Muscle layer of duodenum (tissue), 2 donors: ENCODE data around the gene AATF.

Experiments
- H3K27ac ChIP-seq: one replicate; pipeline ENCODE4 v1.7.0; 2013; ENCODE audit warnings: mild to moderate bottlenecking, low read length
- H3K27me3 ChIP-seq: one replicate; pipeline ENCODE4 v1.7.0; 2013; ENCODE audit warnings: low read depth, mild to moderate bottlenecking, control low read depth, low read length
- H3K36me3 ChIP-seq, 2 donors: one replicate each; pipeline ENCODE4 v1.7.0; 2013; ENCODE audit warnings: low read length in 2 of 2, control low read depth in 1 of 2, mild to moderate bottlenecking in 1 of 2; ENCODE audit not compliant: insufficient read depth in 2 of 2, control insufficient read depth in 1 of 2
- H3K4me1 ChIP-seq, 2 donors: one replicate each; pipeline ENCODE4 v1.7.0; 2013; ENCODE audit warnings: low read length in 2 of 2, mild to moderate bottlenecking in 2 of 2, control low read depth in 1 of 2, moderate library complexity in 1 of 2; ENCODE audit not compliant: insufficient read depth in 2 of 2, control insufficient read depth in 1 of 2
- H3K4me3 ChIP-seq, 2 donors: one replicate each; pipeline ENCODE4 v1.7.0; 2013; ENCODE audit warnings: low read length in 2 of 2, low read depth in 1 of 2, mild to moderate bottlenecking in 1 of 2
- H3K9me3 ChIP-seq, 2 donors: one replicate each; pipeline ENCODE4 v1.7.0; 2013; ENCODE audit warnings: low read length in 2 of 2, control low read depth in 1 of 2, mild to moderate bottlenecking in 1 of 2; ENCODE audit not compliant: control insufficient read depth in 1 of 2
- donor health status: healthy.

AATF gene

DNA sequence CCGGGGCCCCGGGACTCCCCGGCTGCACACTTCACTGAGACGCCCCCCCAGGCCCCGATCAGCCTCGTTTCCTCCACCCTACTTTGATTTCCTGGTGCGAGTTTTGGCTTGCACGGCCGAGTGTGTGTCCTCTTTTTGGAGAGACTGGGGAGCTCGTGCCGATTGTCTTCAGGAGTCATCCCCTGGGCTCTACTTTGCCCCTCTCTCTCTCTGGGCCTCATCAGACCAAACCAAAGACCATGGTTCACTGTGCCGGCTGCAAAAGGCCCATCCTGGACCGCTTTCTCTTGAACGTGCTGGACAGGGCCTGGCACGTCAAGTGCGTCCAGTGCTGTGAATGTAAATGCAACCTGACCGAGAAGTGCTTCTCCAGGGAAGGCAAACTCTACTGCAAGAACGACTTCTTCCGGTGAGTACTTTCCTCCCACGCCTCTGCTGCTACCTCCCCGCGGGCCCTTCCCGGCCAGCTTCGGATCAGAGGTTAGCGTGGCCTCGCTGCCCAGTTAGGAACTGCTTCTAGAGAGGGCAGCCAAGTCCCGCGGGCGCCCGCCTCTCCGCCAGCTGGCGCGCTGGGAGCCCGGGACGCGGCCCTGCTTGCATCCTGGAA lies 10.7 kb upstream of the AATF start:
- Histone ChIP-seq H3K36me3 (no peaks in the 10 kb centered on the region), H3K4me1 (peaks cover 0 to 80% of the 10 kb centered on the region in 2 donors), H3K4me3 (peak overlapping the region in 1 of 2 donors; percentile 47), H3K27ac (no peak overlapping the region), H3K9me3 (no peaks in the 10 kb centered on the region), H3K27me3 (peaks cover 99% of the 10 kb centered on the region)

DNA sequence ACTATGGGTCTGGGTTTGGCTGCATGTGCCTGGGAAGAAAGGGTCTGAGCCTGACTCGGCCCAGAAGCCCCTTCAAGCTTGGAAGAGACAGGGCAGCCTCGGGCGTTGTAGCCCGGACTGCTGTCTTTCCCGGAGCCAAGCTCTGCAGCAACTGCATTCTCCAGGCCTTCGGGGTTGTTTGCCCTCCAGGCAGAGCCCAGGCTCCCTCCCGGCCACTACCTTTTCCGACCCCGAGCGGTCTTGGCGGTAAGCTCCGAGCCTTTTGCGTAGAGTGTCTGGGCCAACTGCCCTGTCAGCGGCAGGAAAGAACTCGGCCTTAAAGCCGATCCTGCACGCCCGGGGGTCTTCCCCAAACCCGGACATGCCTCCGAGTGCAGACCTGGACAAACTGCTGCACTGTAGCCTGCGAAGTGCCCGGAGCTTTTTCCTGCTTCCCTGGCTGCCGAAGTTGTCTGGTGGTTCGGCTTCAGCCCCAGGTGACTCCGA lies 10.1 kb upstream of the AATF start:
- H3K36me3 ChIP-seq = no peaks in the 10 kb centered on the region
- no peaks in the 10 kb centered on the region for H3K9me3 ChIP-seq
- H3K27me3 ChIP-seq = peaks cover 99% of the 10 kb centered on the region
- peaks cover 0 to 75% of the 10 kb centered on the region in 2 donors for H3K4me1 ChIP-seq
- no peak overlapping the region for H3K27ac ChIP-seq
- H3K4me3 ChIP-seq = no peak overlapping the region

DNA sequence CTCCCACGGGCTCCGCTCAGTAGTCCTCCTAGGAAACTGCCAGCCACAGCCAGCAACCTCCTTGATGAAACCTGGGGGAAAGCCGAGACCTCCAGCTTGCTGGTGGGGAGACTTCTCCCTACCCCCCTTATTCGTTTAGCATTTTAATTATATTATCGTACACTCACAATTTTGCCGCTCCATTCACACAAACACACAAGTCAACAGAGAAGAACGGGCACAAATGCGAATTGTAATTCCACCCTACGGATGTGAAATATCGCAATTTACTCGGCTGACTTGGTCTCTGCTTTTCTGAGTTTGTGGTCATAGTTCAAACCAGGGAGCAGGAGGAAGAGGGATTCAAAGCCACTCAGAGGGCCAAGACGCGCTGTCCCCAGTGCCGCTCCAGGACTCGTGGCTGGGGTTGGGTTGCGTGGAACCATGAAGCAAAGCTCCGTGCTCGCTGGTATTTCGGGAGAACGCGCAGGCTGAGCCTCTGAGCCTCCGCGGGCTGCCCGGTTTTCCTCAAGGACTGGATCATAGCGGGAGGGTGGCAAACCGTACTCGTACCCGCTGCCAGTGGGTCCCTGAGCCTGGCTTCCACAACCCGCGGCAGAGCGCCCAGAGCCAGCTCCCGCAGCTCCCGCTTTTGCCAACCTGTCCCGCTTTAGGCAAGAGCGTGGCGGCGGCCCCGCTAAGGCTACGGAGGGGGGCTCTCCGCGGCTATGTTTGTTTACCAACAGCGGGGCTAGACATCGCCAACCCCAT lies 9.5 kb upstream of the AATF start:
- H3K9me3 ChIP-seq = no peaks in the 10 kb centered on the region
- no peak overlapping the region for H3K4me3 ChIP-seq
- peaks cover 0 to 69% of the 10 kb centered on the region in 2 donors for H3K4me1 ChIP-seq
- H3K36me3 ChIP-seq = no peaks in the 10 kb centered on the region
- H3K27ac ChIP-seq = no peak overlapping the region
- peaks cover 97% of the 10 kb centered on the region for H3K27me3 ChIP-seq

DNA sequence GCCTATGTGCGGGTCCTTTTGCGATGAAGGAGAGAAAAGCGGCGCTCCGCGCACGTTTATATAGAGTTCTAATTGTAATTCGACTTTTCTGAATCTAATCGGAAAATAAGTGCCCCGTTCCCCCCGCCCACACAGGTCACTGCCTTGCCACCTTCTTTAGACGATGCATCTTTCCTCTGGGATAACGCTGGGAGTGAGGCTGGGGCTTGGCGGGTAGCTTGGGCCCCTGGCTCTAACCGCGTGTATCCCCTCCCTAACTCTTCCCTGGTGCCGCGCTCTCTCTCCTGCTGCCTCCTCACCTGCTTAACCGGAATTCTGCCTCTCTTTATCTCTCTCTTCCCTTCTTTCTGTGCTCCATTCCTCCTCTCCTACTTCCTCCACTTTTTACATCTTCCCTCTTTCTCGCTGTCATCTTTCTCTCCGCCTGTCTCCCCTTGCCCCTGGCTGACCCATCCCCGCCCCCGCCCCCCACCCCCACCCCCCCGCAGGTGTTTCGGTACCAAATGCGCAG lies 8.9 kb upstream of the AATF start:
- H3K27ac ChIP-seq = no peak overlapping the region

DNA sequence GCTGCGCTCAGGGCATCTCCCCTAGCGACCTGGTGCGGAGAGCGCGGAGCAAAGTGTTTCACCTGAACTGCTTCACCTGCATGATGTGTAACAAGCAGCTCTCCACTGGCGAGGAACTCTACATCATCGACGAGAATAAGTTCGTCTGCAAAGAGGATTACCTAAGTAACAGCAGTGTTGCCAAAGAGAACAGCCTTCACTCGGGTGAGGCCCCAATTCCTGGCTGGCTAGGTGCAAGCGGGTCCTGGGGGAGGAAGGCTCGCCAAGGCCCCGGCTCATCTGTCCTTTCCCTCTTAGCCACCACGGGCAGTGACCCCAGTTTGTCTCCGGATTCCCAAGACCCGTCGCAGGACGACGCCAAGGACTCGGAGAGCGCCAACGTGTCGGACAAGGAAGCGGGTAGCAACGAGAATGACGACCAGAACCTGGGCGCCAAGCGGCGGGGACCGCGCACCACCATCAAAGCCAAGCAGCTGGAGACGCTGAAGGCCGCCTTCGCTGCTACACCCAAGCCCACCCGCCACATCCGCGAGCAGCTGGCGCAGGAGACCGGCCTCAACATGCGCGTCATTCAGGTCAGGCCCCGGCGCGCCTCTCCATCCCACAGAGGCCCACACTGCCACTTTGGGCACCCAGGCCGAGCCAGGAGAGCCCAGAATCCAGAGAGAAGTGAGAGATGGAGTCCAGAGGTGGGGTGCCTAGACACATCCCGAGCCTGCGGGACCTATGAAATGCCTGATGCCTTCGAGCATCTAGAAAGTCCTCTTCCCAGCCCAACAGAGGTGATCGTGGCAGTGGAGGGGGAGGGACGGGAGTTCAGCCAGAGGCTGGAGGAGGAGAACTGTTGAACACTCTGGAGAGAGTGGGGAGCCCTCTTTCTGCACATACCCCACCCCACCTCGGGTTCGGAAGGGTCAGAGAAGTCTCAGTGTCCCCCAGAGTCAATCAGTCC lies 8.2 kb upstream of the AATF start:
- Histone ChIP-seq H3K9me3 (no peaks in the 10 kb centered on the region), H3K4me1 (peaks cover 0 to 56% of the 10 kb centered on the region in 2 donors), H3K36me3 (no peaks in the 10 kb centered on the region), H3K27me3 (peaks cover 96% of the 10 kb centered on the region), H3K27ac (no peak overlapping the region), H3K4me3 (no peak overlapping the region)

More for the DNA sequence above, 8.9 kb upstream of the AATF start:
- Histone ChIP-seq H3K4me3 (no peak overlapping the region), H3K4me1 (peaks cover 0 to 62% of the 10 kb centered on the region in 2 donors), H3K27me3 (peaks cover 96% of the 10 kb centered on the region), H3K36me3 (no peaks in the 10 kb centered on the region), H3K9me3 (no peaks in the 10 kb centered on the region)

DNA sequence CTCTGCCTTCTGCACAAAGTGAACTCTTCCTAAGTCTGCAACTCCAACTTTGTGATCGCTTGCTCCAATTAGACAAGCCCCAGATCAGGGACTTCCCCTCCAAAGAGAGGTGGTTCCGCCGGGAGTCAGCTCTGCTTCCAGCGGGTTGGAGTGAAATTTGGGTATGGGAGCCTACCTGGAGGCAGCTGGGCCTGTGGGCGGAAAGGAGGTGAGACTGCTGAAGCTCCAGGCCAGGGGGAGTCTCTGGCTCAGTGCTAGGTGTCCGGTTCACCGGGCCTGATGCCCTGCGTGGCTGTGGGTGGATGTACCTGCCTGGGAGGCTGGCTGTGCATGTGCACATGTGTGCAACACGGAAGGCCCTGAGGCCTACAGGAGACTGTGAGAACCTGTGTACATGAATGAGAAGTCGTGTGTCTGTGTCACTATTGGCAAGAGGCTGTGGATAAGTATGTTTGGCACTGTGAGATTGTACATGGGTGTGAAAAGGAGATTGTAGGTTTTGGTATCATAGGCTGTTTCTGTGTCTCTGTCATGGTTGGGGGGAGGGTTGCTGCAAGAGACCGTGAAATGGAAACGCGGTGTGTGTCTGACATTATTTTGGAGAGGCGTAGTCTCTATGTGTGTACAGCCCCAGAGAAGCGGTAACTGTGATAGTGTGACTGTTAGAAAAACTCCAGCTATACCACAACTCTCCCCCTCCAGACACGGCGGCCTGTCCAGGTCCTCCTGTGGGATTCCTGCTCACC lies 7.3 kb upstream of the AATF start:
- no peaks in the 10 kb centered on the region for H3K36me3 ChIP-seq
- peaks cover 96% of the 10 kb centered on the region for H3K27me3 ChIP-seq
- peaks cover 0 to 47% of the 10 kb centered on the region in 2 donors for H3K4me1 ChIP-seq
- no peak overlapping the region for H3K27ac ChIP-seq
- H3K9me3 ChIP-seq = no peaks in the 10 kb centered on the region
- peak overlapping the region in 1 of 2 donors; percentile 37 for H3K4me3 ChIP-seq

DNA sequence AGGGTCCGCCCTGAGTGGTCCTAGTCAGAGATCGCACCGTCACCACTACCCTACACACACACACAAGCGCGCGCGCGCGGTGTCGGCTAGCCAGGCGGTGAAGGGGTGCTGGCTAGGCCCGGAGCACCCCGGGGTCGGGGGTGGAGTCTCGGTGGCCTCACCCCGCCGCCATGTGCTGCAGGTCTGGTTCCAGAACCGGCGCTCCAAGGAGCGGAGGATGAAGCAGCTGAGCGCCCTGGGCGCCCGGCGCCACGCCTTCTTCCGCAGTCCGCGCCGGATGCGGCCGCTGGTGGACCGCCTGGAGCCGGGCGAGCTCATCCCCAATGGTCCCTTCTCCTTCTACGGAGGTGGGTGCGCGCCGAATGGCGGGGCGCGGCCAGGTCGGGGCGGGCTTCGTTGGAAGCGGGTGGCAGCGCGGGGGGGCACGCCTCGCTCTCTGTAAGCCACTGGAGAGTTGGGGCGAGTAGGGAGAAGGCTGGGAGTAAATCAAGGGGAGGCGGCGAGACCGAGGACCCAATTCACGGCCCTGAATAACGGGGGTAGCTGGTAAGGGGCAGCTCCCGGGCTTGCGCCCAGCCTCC lies 6.6 kb upstream of the AATF start:
- Histone ChIP-seq H3K36me3 (no peaks in the 10 kb centered on the region), H3K4me1 (peaks cover 0 to 40% of the 10 kb centered on the region in 2 donors), H3K9me3 (no peaks in the 10 kb centered on the region), H3K27ac (no peak overlapping the region), H3K27me3 (peaks cover 96% of the 10 kb centered on the region), H3K4me3 (peak overlapping the region in 1 of 2 donors; percentile 37)

DNA sequence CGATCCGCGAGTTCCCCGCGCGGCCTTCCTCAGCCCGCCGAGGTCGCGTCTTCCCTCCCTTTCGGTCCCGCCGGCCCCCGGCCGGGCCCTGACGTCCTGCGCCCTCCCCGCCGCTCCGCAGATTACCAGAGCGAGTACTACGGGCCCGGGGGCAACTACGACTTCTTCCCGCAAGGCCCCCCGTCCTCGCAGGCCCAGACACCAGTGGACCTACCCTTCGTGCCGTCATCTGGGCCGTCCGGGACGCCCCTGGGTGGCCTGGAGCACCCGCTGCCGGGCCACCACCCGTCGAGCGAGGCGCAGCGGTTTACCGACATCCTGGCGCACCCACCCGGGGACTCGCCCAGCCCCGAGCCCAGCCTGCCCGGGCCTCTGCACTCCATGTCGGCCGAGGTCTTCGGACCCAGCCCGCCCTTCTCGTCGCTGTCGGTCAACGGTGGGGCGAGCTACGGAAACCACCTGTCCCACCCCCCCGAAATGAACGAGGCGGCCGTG lies 6.1 kb upstream of the AATF start:
- Histone ChIP-seq H3K27ac (no peak overlapping the region), H3K27me3 (peaks cover 94% of the 10 kb centered on the region), H3K9me3 (no peaks in the 10 kb centered on the region), H3K36me3 (no peaks in the 10 kb centered on the region), H3K4me1 (peaks cover 0 to 35% of the 10 kb centered on the region in 2 donors), H3K4me3 (peak overlapping the region in 1 of 2 donors; percentile 37)

DNA sequence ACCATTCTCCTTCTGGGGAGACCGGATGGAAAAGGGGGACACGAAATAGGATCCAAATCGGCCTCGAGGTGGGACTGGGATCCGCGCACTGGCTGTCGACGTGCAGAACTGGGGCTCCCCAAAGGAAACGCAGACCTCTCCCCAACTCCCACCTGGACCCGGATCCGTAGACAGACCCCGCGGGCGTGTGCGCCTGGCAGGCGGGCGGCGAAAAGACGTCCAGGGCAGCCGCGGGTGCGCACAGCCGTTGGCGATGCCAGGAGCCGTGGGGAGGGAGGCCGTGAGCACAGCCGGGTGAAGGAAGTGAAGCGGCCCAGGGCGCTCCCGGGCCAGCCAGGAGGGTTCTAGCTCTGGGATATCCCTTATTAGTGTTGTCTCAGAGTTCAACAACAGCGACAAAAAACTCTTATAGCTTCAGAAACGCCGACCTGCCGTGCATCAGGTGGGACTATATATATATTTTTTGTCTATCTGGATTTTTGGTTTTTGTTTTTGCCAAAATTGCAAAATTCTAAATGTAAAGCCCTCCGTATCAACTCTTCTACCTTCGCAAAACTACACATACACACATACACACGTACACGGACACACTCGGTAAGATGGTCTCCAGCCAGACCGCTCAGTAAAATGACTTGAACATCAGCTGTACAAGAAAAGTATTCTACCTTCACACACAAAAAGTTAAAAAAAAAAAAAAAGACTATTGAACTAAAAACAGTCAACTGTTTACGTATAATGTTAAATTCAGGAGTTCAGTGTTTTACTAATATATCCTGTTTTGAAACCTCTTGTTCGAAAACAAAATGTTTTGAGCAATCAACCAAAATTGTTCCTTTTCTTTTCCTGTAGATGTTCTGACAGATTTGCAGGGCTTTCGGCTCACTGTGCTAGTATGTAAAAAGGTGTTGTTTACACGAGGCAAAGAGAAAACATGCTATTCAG lies 5.2 kb upstream of the AATF start:
- Histone ChIP-seq H3K27ac (no peak overlapping the region), H3K27me3 (peaks cover 86% of the 10 kb centered on the region), H3K4me1 (peaks cover 4 to 30% of the 10 kb centered on the region in 2 donors), H3K36me3 (no peaks in the 10 kb centered on the region), H3K9me3 (no peaks in the 10 kb centered on the region), H3K4me3 (no peak overlapping the region)
